ENCODE data around the gene MYO9B.

Gene MYO9B

DNA sequence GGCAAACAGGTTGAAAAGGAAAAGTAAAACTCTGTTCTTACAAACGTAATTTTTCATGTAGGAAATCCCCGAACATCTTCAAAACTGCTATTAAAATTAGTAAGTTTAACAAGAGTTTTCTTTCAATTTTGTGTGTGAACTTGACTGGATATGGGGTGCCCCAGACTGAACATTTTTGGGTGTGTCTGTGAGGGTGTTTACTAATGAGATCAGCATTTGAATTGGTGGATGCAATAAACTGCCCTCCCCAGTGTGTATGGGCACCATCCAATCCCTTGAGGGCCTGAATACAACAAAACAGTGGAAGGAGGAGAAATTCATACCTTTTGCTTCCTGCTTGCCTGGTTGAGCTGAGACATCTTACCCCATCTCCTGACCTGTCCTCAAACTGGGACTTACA is 12.1 kb upstream of the MYO9B start:
- no peak for DNase-seq

DNA sequence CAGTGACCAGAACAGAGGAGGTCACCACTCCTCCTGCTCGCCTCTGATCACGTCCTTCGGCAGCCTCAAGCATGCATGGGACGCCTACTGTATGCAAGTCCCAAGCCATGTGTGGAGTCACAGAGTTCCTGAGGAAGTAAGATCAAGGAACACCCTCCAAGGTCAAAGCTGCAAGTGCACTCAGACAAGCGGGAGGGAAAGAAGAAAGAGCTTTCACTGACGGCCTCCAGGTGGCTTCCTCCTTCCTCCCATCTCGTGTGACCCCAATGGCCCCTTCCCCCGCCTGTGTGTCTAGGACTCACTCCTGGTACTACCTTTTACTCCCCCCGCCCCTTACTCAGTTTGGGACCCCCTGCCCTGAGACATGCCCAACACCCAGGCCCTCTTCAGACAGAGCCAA is 6.4 kb upstream of the MYO9B start:
- peak; percentile 12 for DNase-seq

DNA sequence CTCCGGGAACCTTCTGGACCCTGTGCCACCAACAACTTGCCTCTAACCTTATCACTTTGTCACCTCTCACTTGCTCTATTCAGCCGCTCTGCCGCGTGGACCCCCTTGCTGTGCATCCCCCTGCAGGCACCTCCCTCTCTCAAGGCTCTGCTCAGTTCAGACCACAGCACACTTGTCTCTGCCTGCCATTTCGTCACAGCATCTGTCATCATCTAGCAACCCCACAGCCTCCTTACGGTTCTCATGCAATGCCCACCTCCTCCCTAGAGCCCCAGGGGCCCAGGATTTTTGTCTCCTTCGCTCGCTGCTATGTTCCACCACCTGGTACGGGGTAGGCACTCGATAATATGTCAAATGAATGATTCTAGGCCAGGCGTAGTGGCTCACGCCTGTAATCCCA is 5.2 kb upstream of the MYO9B start:
- no peak for DNase-seq

DNA sequence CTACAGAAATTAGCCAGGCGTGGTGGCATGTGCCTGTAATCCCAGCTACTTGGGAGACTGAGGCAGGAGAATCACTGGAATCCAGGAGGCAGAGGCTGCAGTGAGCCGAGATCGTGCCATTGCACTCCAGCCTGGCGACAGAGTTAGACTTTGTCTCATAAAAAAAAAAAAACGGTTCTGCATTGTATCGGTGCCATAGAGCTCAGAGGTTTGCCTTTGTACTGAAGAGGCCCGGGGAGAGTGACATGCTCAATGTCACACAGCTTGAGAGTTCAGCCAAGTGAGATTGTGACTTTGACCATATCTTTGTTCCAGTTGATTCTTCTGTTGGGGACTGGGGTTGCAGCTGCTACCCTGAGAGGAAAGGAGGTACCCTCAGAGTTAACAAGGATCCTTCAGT is 4.7 kb upstream of the MYO9B start:
- DNase-seq = no peak

DNA sequence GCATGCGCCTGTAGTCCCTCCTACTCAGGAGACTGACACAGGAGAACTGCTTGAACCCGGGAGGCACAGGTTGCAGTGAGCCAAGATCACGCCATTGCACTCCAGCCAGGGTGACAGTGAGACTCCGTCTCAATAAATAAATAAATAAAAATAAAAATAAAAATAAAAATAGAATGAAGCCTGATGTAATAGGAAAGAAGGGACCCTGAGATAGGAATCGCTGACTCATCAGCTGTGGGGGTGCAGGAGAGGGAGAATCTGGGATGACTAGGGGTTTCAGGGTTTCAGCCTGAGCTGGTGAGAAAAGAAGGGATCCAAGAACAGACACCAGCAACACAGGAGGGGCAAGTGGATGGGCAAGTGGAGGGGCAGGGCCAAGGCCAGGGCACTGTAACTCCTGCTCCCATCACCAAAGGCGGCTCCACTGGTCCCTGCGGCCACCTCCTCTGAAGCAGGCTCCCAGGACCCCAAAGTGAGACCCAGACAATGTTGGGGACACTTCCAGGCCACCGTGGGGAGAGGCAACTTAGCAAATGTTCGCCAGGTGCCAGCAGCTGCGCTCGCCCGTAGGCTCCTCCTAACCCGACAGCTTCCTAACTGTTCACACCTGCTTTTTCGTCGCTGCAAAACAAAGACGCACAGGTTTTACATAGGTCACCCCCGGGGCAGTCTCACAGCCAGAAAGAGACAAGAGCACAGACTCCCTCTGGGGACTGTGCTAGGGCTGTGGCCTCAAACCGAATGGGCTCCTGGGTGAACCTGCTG is 1.5 kb upstream of the MYO9B start:
- DNase-seq = no peak

DNA sequence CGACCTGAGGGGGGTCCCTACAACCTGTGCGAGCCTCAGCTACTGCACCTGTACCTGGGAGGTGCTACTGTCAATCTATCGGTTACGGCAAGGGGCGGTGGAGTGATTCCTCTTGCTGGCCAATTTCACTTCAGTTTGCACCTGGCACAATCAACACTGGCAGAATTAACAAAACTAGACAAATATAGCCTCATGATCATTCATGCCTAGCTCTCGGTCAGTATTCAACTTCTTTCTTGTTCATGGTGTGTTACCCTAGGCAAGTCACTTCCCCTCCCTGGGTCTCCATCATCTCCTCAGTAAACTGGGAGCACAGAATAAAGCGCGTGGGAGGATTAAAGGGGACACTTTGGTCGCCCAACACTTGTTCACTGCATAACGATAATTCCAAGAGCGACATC is 943 bp upstream of the MYO9B start:
- no peak for DNase-seq

DNA sequence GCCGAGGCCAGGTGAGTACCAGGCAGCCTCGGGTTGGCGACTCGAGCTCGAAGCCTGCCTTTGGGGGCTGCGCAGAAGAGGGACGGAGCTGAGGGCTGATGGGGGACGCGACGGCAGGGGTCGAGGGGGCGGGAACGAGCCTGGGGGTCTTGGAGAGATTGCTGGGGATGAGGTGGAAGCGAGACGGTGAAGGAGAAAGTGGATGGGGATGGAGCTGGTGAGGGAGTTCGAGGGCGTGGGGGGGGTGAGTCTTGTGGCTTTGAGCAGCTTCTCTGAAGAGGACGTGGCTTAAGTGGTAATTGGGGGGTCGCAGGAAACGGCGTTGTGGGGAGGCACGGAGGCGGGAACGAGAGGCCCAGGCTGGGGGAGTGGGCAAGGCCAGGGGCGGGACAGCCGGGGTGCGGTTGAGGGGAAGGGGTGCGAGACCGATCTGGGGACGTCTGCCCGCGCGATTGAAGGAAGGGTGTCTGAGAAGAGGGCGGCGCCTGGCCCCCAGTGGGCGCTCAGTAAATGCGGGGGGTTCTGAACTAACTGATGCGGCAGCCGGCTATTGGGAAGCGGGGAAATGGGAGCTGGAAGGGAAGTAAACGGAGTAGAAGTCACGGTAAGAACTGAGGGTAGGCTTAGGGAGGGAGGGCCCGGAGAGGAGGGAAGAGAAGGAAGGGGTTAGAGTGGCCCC is 426 bp downstream of the MYO9B start:
- DNase-seq = peak; percentile 56

DNA sequence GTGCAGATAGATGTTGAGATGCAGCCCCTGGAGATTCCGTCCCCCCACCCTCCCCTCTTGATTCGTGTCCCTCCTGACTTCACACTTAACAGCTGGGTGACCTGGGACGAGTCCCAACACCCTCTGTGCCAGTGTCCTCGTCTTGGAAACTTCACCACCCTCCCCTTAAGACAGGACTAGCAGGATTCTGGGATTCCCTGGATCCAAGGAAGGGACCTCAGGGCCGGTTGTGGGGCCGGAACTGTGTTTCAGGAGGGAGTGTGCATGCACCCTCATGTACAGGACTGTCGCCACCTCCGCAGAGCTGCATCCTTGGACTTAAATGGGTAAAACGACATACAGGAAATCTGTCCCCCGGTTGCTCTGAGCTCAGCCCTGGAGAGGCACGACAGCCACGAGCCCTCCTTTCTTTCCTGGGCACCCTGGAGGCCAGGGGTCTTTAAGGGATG is 990 bp downstream of the MYO9B start:
- DNase-seq = peak; percentile 38

DNA sequence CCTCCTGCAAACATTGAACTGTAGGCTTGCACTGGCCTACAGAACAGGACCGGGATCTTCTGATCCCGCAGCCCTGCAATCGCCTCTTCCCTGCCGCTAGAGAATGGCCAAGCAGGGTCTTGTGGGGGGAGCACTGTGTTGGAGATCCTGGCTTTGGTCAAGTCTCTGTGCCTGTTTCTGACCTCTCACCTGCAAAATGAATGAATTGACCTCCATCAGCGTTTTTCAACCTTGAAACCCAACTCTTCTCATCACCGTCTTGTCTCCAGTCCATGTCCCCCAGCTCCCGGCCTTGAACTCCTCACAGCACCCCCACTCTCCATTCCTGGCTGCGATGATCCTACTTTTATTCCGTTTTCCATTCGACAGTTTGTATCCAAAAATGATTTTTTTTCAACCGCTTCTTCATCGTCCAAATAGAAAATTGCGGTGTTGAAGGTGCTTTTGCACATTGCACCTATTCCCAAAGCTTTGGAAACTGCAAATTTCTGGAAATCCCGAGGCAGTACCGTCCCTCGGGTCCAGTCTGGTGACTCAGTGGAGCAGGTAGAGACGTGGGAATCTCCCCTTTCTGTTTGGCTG is 2.0 kb downstream of the MYO9B start:
- no peak for DNase-seq

DNA sequence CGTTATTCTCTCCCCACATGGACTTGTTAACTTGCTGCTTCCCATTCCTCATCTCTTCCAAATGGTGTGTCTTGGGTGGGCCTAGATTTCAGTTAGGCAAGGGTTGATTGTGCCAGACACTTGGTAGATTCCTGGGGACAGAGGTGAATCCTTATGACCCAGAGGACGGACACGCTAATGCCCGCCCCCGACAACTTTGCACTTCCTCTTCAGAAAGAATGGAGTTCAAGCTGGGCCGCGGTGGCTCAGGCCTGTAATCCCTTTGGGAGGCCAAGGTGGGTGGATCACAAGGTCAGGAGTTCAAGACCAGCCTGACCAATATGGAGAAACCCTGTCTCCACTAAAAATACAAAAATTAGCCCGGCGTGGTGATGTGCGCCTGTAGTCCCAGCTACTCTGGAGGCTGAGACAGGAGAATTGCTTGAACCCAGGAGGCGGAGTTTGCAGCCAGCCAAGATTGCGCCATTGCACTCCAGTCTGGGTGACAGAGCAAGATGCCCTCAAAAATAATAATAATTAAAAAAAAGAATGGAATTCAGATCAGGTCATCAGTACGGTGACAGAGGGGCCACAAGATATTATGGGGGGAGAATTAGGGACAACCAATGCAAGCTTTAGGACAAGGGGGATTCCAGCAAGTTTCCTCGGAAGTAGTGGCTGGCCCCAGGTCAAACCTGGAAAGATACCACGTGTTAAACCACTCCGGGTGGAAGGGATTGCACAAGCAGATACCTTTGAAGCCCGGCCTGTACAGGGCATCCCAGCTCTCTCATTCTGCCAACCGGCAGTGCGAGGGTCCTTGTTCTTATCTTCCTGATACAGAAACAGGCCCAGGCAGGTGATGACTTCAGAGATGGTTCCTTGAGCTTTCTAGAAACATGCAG is 2.7 kb downstream of the MYO9B start:
- DNase-seq = peak; percentile 82

DNA sequence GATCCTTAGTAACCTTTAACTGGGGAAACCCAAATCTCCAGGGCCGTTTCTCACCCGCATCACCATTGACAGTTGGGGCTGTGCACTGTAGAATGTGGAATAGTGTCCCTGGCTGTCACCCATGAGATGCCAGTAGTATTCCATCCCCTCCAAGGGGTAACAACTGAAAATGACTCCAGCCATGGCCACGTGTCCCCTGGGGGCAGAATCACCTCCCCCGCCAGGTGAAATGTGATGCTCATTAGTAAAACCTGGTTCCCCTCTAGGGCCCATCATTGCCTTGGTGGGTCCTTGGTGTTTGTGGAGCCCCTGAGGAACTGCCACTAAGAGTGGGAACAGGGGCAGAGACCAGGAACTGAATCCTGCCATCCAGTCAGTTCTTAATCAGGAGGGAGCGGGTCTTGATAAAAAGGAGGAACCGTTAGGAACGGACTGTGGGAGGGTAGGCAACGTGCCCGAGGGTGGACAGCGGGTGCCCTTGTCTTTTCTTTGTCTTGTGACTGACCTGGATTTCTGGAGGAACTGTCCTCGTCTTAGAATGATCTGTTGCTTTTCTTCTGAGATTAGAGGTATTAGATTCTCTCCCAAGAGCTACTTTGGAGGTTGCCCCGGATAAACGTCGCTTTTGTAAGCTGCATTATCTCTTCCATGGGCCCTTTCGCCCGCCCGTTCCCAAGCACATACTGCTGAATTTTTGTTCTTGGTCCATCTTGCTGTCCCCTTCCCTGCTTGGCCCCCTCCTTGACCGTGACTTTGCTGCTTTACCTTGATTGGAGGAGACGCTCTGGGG is 3.5 kb downstream of the MYO9B start:
- peak; percentile 77 for DNase-seq

DNA sequence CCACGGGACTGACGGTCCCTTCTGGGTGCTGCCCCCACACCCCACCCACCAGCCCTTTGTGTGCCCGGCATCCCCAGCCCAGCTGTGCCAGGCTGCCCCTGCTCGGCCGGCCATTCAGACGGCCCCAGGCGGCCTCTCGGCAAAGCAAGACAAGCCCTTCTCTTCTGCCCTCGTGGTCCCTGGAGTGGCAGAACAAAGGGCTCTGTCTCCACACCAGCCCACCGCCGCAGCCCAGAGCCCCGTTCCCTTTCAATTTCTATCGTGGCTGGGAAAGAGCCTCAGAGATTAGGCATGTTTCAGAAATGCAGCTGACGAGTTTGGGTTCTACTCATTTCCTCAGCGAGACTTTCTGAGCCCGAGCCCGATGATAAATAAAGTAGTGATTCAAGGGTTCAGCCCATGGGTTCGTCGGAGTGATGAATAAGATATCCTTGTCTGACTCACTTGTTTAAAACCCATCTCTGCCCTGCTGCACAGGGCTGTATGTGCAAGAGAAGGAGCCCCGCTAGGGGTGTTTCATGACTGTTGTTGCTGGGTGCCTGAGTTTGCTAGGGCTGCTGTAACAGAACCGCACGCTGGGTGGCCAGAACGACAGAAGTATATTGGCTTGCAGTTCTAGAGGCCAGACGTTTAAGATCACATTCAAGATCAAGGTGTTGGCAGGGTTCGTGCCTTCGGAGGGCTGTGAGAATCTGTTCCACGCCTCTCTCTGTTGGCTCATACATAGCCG is 4.3 kb downstream of the MYO9B start:
- DNase-seq = peak; percentile 95

DNA sequence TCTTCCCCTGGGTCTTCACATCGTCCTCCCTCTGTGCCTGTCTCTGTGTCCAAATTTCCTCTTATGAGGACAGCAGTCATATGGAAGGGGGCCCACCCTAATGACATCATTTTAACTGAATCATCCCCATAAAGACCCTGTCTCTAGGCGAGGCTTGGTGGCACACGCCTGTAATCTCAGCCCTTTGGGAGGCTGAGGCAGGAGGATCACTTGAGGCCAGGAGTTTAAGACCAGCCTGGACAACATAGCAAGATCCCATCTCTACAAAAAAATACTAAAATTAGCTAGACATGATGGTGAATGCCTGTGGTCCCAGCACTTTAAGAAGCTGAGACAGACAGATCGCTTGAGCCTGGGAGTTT is 4.8 kb downstream of the MYO9B start:
- peak; percentile 57 for DNase-seq

DNA sequence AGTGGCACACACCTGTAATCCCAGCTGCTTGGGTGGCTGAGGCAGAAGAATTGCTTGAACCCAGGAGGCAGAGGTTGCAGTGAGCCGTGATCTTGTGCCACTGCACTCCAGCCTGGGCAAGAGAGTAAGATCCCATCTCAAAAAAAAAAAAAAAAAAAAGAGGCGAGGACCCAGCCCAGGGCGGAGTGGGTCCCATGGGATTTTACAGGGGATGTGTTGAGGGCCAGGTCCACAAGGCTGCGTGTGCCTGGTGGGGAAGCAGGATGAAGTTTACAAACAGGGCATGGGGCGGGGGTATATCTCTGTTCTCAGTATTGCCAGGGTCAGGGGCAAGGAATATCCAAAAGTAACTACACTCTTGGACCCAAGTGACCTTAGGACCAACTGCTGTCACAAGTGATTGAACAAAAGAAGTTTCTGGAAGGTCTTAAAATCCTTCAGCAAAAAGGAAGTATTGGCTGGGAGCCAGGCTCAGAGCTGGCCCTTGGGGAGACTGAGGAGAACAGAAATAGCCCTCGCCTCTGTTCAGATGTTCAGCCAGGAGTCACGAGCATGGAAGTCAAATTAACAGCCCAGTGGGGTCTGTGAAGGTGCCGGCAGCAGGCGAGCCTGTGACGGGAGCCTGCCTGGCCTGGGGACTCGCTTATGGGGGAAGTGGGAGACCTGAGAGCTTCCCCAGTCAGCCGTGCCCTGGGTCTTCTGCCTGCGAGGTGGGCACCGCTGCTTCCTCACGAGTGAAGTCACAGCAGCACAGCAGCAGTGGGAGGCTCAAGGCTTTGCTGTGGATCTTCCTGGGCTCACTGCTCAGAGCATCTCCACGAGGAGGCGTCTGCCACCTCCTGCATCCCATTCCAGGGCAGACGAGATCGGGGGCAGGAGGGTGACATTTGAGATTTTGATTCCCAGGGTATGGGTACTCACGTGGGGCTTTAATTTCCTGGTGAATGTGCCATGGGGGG is 6.4 kb downstream of the MYO9B start:
- DNase-seq = peak; percentile 30

DNA sequence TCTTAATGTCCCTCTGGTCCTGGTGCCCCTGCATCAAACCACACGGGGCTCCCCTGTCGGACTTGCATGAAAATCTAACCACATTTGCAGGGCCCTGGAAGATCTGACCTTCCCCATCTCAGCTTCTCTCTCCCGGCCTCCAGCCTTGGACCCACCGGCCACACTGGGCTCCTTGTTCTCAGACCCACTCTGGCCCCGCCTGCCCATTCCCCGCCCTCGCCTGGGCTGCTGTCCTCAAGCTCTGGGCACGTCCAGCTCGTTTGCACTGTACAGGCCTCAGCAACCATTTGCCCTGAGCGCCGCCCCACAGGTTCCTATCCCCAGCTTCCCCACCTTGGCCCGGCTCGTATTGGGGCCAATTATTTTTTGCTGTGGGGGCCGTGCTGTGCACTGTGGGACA is 10.5 kb downstream of the MYO9B start:
- no peak for DNase-seq

DNA sequence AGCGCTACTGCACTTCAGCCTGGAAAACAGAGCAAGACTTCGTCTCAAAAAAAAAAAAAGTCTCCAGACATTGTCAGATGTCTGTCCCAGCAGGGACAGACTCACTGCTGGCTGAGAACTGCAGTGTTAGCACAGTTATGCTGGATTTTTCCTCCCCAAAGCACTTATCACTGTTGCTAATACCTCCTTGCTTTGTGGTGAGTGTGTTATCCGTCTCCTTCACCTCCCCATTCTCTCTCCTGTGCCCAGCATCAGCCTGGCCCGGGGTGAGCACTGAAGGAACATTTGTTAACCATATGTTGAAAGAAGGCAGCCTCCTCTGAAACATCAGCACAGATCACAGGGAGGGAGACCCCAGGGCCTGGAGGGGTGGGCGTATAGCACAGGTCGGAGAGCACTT is 11.3 kb downstream of the MYO9B start:
- no peak for DNase-seq

DNA sequence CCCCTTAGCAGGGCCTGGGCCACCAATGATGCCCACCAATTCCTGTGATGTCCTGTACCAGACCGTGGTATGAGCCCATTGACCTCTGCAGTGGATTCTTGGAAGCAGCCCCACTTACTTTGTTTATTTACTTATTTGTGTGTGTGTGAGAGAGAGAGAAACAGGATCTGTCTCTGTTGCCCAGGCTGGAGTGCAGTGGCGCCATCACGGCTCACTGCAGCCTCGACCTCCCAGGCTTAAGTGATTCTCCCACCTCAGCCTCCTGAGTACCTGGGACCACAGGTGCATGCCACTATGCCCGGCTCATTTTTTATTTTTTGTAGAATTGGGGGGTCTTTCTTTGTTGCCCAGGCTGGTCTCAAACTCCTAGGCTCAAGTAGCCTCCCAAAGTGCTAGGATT is 13.0 kb downstream of the MYO9B start:
- DNase-seq = no peak

DNA sequence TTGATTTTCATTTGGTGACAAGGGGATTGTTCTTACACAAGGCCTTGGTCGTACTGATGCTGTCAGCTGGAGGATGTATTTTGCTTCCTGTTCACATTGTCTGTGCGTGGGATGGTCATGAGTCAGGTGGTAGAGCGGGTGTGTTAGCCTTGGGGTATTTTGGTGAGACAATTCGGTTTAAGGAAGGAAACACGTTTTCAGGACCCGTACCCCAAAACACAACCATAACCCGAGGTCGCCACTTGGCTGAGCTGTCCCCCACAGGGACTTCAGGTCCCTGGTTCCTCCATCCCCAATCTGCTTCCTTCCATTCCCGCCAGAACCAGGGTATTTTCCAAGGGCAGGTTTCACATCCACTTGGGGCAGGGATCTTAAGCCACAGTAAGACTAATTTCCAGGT is 15.0 kb downstream of the MYO9B start:
- DNase-seq = peak; percentile 97

DNA sequence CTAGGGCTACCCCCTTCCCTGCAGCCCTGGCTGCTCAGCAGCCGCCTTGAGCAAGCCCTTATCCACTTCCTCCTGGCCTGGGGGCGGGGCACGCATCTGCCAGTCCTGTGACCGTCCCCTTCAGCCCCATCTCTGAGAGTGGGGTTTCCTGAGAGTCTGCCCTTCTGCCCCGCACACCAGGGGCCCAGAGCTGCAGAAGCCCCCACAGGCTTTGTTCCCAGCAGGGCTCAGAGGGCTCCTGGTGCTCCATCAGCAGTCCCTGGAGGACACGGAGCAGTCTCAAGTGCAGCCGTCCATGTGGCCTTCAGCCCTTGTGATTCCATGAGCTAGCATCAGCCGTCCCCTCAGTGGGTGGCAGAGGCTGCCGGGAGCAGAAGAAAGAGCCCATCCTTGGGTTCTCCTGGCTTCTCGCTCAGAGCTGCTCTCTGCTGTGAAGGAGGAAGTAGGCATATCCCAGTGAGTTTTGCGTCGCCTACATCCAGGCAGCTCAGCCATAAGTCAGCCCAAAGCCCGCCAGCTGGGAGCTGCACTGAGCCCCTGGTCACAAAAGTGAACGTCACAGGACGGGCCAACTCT is 16.3 kb downstream of the MYO9B start:
- peak; percentile 90 for DNase-seq

DNA sequence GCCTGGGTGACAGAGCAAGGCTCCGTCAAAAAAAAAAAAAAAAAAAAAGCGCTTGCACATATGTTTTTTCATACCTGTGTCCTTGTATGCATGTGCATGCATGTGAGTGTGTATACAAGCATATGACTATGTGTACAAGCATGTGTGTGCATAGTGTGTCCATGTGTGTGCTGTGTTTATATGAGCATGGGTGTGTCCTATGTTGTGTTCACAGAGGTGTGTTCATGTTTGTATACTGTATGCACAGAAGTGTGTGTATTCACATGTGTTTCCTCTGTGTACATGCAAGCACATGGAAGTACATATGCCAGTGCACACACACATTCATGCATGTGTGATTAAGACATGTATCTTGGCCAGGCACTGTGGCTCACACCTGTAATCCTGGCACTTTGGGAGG is 17.1 kb downstream of the MYO9B start:
- DNase-seq = no peak

Measured in inflammatory macrophage treated with lipopolysaccharide for 4 hours (primary cell).